OCI-LY1 (cell line): ENCODE measurements around the gene SEMA6C.
"Not testable (repeated sequence)": the region's sequence is repeated elsewhere in the genome, so short reads cannot be mapped to it uniquely, and the experiment has no call there.

Source experiments
- H2AFZ ChIP-seq: fragments of 200-600 bp; sonication (generic), shearing (Covaris generic); 2 replicates; pipeline ENCODE4 v1.6.0; 2014; ENCODE audit warnings: antibody characterized with exemption, mild to moderate bottlenecking, low read length
- H3F3A ChIP-seq: fragments of 200-600 bp; sonication (generic), shearing (Covaris generic); 2 replicates; pipeline ENCODE4 v1.6.0; 2014; ENCODE audit warnings: mild to moderate bottlenecking, antibody characterized with exemption, low read length, moderate library complexity; ENCODE audit not compliant: insufficient read depth
- H3K27ac ChIP-seq: fragments of 200-600 bp; sonication (generic); 2 replicates; pipeline ENCODE4 v1.5.1; 2014; ENCODE audit warnings: low read length, mixed run types, mild to moderate bottlenecking, low read depth; ENCODE audit not compliant: poor library complexity, severe bottlenecking
- H3K27me3 ChIP-seq: fragments of 200-600 bp; sonication (generic); 2 replicates; pipeline ENCODE4 v1.6.0; 2014; ENCODE audit warnings: antibody characterized with exemption, mild to moderate bottlenecking, low read length, moderate library complexity; ENCODE audit not compliant: insufficient read depth
- H3K36me3 ChIP-seq: fragments of 200-600 bp; sonication (generic); 2 replicates; pipeline ENCODE4 v1.6.1; 2014; ENCODE audit warnings: mild to moderate bottlenecking, antibody characterized with exemption, low read length, moderate library complexity, mixed read lengths; ENCODE audit not compliant: insufficient read depth
- H3K4me1 ChIP-seq: fragments of 200-600 bp; sonication (generic); 2 replicates; pipeline ENCODE4 v1.5.1; 2014; ENCODE audit warnings: mild to moderate bottlenecking, low read length, moderate library complexity; ENCODE audit not compliant: insufficient read depth, severe bottlenecking
- H3K4me2 ChIP-seq: fragments of 200-600 bp; sonication (generic), shearing (Covaris generic); 2 replicates; pipeline ENCODE4 v1.6.1; 2014; ENCODE audit warnings: low read length
- H3K4me3 ChIP-seq: fragments of 200-600 bp; sonication (generic); 2 replicates; pipeline ENCODE4 v1.5.1; 2014; ENCODE audit warnings: low read length, low read depth, mild to moderate bottlenecking, mixed read lengths; ENCODE audit not compliant: poor library complexity, severe bottlenecking
- H3K79me2 ChIP-seq: fragments of 200-600 bp; shearing (Covaris generic); 2 replicates; pipeline ENCODE4 v1.6.1; 2016; ENCODE audit warnings: mixed run types, low read length, mixed read lengths; ENCODE audit not compliant: insufficient read depth
- H3K9ac ChIP-seq: fragments of 200-600 bp; sonication (generic), shearing (Covaris generic); 2 replicates; pipeline ENCODE4 v1.6.1; 2014; ENCODE audit warnings: mild to moderate bottlenecking, low read length, mixed read lengths
- H3K9me2 ChIP-seq: fragments of 200-600 bp; sonication (generic), shearing (Covaris generic); 2 replicates; pipeline ENCODE4 v1.6.1; 2014; ENCODE audit warnings: low read depth, mild to moderate bottlenecking, low read length, mixed read lengths
- H3K9me3 ChIP-seq: fragments of 200-600 bp; shearing (Covaris generic); 2 replicates; pipeline ENCODE4 v1.6.1; 2014; ENCODE audit warnings: low read length, mixed read lengths
- H4K20me1 ChIP-seq: fragments of 200-600 bp; sonication (generic), shearing (Covaris generic); 2 replicates; pipeline ENCODE4 v1.6.0; 2016; ENCODE audit warnings: mild to moderate bottlenecking, low read length; ENCODE audit not compliant: insufficient read depth
- CTCF ChIP-seq: fragments of 200-600 bp; sonication (generic), shearing (Covaris generic); IDR thresholded peaks from 2 replicates; pipeline ENCODE4 v1.5.1; 2017; ENCODE audit warnings: mild to moderate bottlenecking, antibody characterized with exemption, low read length, moderate library complexity, mixed read lengths
- EZH2 ChIP-seq: fragments of 200-600 bp; sonication (generic), shearing (Covaris generic); IDR thresholded peaks from 2 replicates; pipeline ENCODE4 v1.8.0; 2017; ENCODE audit warnings: borderline replicate concordance, mixed run types, mild to moderate bottlenecking, antibody characterized with exemption, low read length, moderate library complexity, mixed read lengths

SEMA6C gene

GRCh38 chr1:151106894-151107293 lies 39.5 kb downstream of the SEMA6C start:
- Histone ChIP-seq H3K36me3 (no peaks in the 10 kb centered on the region), H3K4me3 (no peak overlapping the region), H3K79me2 (no peaks in the 10 kb centered on the region), H3K4me1 (no peaks in the 10 kb centered on the region), H3K27ac (no peak overlapping the region), H3K4me2 (no peak overlapping the region), H3K9me3 (no peaks in the 10 kb centered on the region), H4K20me1 (no peaks in the 10 kb centered on the region), H2AFZ (no peak overlapping the region), H3F3A (no peaks in the 10 kb centered on the region), H3K9ac (no peak overlapping the region), H3K9me2 (no peaks in the 10 kb centered on the region), H3K27me3 (no peaks in the 10 kb centered on the region)
- TF ChIP-seq CTCF (no peak), EZH2 (no peak)

GRCh38 chr1:151104630-151105029 lies 41.8 kb downstream of the SEMA6C start:
- Histone ChIP-seq H3K36me3 (no peaks in the 10 kb centered on the region), H3K9me2 (no peaks in the 10 kb centered on the region), H3K9ac (no peak overlapping the region), H3K4me1 (no peaks in the 10 kb centered on the region), H2AFZ (no peak overlapping the region), H3K9me3 (no peaks in the 10 kb centered on the region), H3F3A (no peaks in the 10 kb centered on the region), H4K20me1 (no peaks in the 10 kb centered on the region), H3K4me2 (no peak overlapping the region), H3K79me2 (no peaks in the 10 kb centered on the region), H3K27ac (no peak overlapping the region), H3K27me3 (no peaks in the 10 kb centered on the region), H3K4me3 (no peak overlapping the region)
- no peak for TF ChIP-seq CTCF
- TF ChIP-seq EZH2: no peak

GRCh38 chr1:151098126-151098525 lies 48.3 kb downstream of the SEMA6C start:
- no peak overlapping the region for H3K9ac ChIP-seq
- no peak overlapping the region for H3K4me2 ChIP-seq
- H3F3A ChIP-seq: no peaks in the 10 kb centered on the region
- no peak overlapping the region for H2AFZ ChIP-seq
- no peaks in the 10 kb centered on the region for H3K79me2 ChIP-seq
- TF ChIP-seq EZH2: no peak
- no peaks in the 10 kb centered on the region for H3K9me3 ChIP-seq
- no peaks in the 10 kb centered on the region for H3K36me3 ChIP-seq
- H3K4me3 ChIP-seq: no peak overlapping the region
- H3K27ac ChIP-seq: no peak overlapping the region
- H4K20me1 ChIP-seq: no peaks in the 10 kb centered on the region
- H3K9me2 ChIP-seq: no peaks in the 10 kb centered on the region
- no peaks in the 10 kb centered on the region for H3K27me3 ChIP-seq
- no peaks in the 10 kb centered on the region for H3K4me1 ChIP-seq

GRCh38 chr1:151097426-151097825 lies 49.0 kb downstream of the SEMA6C start:
- H3K9me3 ChIP-seq, H3K36me3 ChIP-seq, H3K4me3 ChIP-seq, H3K79me2 ChIP-seq, H4K20me1 ChIP-seq, H3K9ac ChIP-seq, H2AFZ ChIP-seq, H3K27ac ChIP-seq, H3K4me1 ChIP-seq, H3F3A ChIP-seq, H3K9me2 ChIP-seq, H3K27me3 ChIP-seq, H3K4me2 ChIP-seq: not testable (repeated sequence)
